Fibroblast of lung (primary cell): ENCODE data around the gene TTC27.

ENCODE experiments used
- EZH2 ChIP-seq: IDR thresholded peaks from 2 replicates; pipeline ENCODE4 v1.5.1; 2012; ENCODE audit warnings: low read length, control low read depth, mild to moderate bottlenecking; ENCODE audit errors: missing control alignments
- TF ChIP-seq, protein P1 (sequence below), 2 donors: IDR thresholded peaks in 1 of 2; conservative IDR thresholded peaks in 1 of 2; 1 replicate in 1 of 2; 2 replicates in 1 of 2; pipeline ENCODE4 v1.5.1; 2011 to 2012; ENCODE audit warnings: low read length in 2 of 2, control low read depth in 1 of 2, inconsistent platforms in 1 of 2, low read depth in 1 of 2, mild to moderate bottlenecking in 1 of 2

DNA sequence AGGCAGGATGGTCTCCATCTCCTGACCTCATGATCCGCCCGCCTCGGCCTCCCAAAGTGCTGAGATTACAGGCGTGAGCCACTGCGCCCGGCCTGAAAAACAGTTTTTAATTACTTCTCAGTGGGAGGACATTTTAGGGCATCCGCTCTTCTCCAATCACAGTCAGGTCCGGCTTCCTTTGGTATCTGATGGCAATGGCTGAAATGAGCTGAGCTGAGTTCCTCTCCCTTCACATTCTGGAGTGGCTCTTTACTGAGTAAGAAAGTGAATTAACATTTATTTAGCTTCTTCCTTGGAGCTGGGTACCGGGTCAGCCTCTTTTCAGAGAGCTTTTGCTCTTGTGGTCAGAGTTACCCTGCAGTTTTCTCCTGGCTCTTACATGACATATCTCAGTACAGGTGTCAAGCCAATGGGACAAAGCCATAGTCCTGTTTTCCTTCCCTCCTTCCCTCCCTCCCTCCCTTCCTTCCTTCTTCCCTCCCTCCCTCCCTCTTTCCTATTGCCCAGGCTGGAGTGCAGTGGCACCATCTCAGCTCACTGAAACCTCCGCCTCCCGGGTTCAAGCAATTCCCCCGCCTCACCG, 1.1 kb upstream of the TTC27 start:
- TF ChIP-seq, protein P1, sequence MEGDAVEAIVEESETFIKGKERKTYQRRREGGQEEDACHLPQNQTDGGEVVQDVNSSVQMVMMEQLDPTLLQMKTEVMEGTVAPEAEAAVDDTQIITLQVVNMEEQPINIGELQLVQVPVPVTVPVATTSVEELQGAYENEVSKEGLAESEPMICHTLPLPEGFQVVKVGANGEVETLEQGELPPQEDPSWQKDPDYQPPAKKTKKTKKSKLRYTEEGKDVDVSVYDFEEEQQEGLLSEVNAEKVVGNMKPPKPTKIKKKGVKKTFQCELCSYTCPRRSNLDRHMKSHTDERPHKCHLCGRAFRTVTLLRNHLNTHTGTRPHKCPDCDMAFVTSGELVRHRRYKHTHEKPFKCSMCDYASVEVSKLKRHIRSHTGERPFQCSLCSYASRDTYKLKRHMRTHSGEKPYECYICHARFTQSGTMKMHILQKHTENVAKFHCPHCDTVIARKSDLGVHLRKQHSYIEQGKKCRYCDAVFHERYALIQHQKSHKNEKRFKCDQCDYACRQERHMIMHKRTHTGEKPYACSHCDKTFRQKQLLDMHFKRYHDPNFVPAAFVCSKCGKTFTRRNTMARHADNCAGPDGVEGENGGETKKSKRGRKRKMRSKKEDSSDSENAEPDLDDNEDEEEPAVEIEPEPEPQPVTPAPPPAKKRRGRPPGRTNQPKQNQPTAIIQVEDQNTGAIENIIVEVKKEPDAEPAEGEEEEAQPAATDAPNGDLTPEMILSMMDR (conservative IDR thresholded peaks at IDR 0.05 in 1 of 2, IDR thresholded peaks at IDR 0.05 in 1 of 2; ENCODE audit: low read depth in 1 of 2, low read length in 2 of 2): no peak
- no peak for TF ChIP-seq EZH2
